NB4 (cell line): ENCODE results near the gene TMEM183A.

ENCODE experiments used
- MYC ChIP-seq: IDR thresholded peaks from 2 replicates; pipeline ENCODE4 v1.6.1; 2011; ENCODE audit warnings: low read depth, low read length
- POLR2A ChIP-seq: IDR thresholded peaks from 2 replicates; pipeline ENCODE4 v1.6.1; 2011; ENCODE audit warnings: mild to moderate bottlenecking; ENCODE audit not compliant: insufficient read length; ENCODE audit errors: extremely low read depth
- TF ChIP-seq, protein P1 (sequence below): IDR thresholded peaks from one replicate; pipeline ENCODE4 v1.5.1; 2012; ENCODE audit warnings: low read depth, low read length
- TF ChIP-seq, protein P2 (sequence below): IDR thresholded peaks from 2 replicates; pipeline ENCODE4 v1.6.1; 2011; ENCODE audit warnings: low read depth, low read length

DNA sequence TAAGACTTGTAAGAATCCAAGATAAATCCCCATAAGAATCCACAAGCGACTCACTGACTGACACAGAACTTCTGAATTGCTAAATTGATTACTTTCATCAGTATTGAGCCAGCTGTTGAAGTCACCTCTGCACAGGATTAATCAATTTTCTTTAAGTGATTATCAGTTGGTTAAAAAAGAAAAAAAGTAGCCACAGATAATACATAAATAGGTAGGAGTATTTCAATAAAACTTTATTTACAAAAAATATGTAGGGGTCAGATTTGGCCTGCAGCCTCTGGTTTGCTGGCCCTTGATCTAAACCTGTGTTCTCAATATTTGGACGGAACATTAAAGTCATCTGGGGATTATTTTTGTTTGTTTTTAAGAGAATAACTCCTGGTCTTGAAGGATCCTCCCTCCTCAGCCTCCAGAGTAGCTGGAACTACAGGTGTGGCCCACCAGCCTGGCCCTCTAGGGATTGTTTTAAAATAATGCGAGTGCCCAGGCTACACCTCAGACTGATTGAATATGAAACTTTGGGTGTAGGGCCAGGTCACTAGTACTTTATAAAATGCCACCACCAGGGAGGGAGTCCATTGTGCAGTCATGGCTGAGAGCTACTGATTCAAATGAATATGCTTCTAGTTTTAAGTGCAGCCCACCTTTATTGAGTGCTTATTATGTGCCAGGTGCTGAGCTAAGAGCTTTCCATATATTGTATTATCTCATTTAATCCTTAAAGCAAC lies 6.8 kb upstream of the TMEM183A start:
- TF ChIP-seq, protein P1, sequence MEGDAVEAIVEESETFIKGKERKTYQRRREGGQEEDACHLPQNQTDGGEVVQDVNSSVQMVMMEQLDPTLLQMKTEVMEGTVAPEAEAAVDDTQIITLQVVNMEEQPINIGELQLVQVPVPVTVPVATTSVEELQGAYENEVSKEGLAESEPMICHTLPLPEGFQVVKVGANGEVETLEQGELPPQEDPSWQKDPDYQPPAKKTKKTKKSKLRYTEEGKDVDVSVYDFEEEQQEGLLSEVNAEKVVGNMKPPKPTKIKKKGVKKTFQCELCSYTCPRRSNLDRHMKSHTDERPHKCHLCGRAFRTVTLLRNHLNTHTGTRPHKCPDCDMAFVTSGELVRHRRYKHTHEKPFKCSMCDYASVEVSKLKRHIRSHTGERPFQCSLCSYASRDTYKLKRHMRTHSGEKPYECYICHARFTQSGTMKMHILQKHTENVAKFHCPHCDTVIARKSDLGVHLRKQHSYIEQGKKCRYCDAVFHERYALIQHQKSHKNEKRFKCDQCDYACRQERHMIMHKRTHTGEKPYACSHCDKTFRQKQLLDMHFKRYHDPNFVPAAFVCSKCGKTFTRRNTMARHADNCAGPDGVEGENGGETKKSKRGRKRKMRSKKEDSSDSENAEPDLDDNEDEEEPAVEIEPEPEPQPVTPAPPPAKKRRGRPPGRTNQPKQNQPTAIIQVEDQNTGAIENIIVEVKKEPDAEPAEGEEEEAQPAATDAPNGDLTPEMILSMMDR = no peak
- TF ChIP-seq, protein P2, sequence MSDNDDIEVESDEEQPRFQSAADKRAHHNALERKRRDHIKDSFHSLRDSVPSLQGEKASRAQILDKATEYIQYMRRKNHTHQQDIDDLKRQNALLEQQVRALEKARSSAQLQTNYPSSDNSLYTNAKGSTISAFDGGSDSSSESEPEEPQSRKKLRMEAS = no peak
- TF ChIP-seq POLR2A = no peak
- TF ChIP-seq MYC = no peak
